ENCODE measurements around the gene SMIM10L1.

SMIM10L1 gene

GRCh38 chr12:11186837-11187236 is 15.8 kb downstream of the SMIM10L1 start, which contains the start of gene TAS2R42:
Gene TAS2R42 (minus strand): TSS chr12:11186937. CDS start chr12:11186937, 0 bp downstream.
- Histone ChIP-seq H3K27ac (no peak within 1 kb of the TSS), H3K27me3 (ENCODE audit: insufficient read depth, low read depth, severe bottlenecking) (no peaks in the 10 kb centered on the region), H3K9me3 (ENCODE audit: severe bottlenecking) (no peaks in the 10 kb centered on the region), H3K36me3 (no peaks in the 10 kb centered on the region), H3K4me3 (ENCODE audit: low read depth, low read length) (no peak within 1 kb of the TSS)
- no peak for DNase-seq
- TF ChIP-seq CTCF (IDR thresholded peaks at IDR 0.05; ENCODE audit: low read depth, low read length): no peak

GRCh38 chr12:11202811-11203210 is 31.8 kb downstream of the SMIM10L1 start:
- H3K9me3 ChIP-seq (ENCODE audit: severe bottlenecking): no peaks in the 10 kb centered on the region
- no peaks in the 10 kb centered on the region for H3K36me3 ChIP-seq
- H3K27me3 ChIP-seq (ENCODE audit: insufficient read depth, low read depth, severe bottlenecking): no peaks in the 10 kb centered on the region
- H3K4me3 ChIP-seq (ENCODE audit: low read depth, low read length): no peak overlapping the region
- no peak for DNase-seq
- no peak overlapping the region for H3K27ac ChIP-seq
- no peak for TF ChIP-seq CTCF (IDR thresholded peaks at IDR 0.05; ENCODE audit: low read depth, low read length)

- no peak for DNase-seq
- TF ChIP-seq CTCF (IDR thresholded peaks at IDR 0.05; ENCODE audit: low read depth, low read length): no peak
- no peaks in the 10 kb centered on the region for H3K36me3 ChIP-seq
Observed at GRCh38 chr12:11204173-11204572, 33.2 kb downstream of the SMIM10L1 start.

GRCh38 chr12:11209113-11209512 is 38.1 kb downstream of the SMIM10L1 start:
- Histone ChIP-seq H3K4me3 (ENCODE audit: low read depth, low read length) (no peak overlapping the region), H3K9me3 (ENCODE audit: severe bottlenecking) (no peaks in the 10 kb centered on the region), H3K27ac (no peak overlapping the region), H3K36me3 (no peaks in the 10 kb centered on the region), H3K27me3 (ENCODE audit: insufficient read depth, low read depth, severe bottlenecking) (no peaks in the 10 kb centered on the region)
- no peak for DNase-seq
- TF ChIP-seq CTCF (IDR thresholded peaks at IDR 0.05; ENCODE audit: low read depth, low read length): no peak

More at GRCh38 chr12:11204173-11204572, 33.2 kb downstream of the SMIM10L1 start:
- Histone ChIP-seq H3K4me3 (ENCODE audit: low read depth, low read length) (no peak overlapping the region), H3K27ac (no peak overlapping the region), H3K27me3 (ENCODE audit: insufficient read depth, low read depth, severe bottlenecking) (no peaks in the 10 kb centered on the region), H3K9me3 (ENCODE audit: severe bottlenecking) (no peaks in the 10 kb centered on the region)
